ENCODE measurements around the gene SND1.

The SND1 gene

DNA sequence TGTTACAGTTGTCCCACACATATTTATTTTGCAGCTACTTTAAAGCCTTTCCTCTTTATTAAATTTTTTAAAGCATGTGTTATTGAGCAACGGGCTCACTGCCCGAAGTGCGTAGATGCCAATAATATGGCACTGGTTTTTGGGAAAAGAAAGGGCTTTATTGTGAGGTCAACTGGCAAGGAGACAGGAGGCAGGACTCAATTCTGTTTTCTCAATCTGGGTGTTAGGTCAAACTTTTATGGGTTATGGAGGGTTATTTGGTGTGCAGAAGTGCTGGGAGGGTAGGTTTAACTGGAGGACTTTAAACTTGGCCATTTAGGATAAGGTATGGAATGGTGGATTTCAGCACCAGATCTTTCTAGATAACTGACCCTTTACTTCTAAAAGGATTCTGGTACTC lies 195.6 kb downstream of the SND1 start:
- Histone ChIP-seq H3K27ac (ENCODE audit: low read depth, low read length) (no peak overlapping the region), H3K27me3 (ENCODE audit: control insufficient read depth in 5 of 5, insufficient read depth in 4 of 5, low read length in 5 of 5) (no peaks in the 10 kb centered on the region), H3K36me3 (ENCODE audit: control insufficient read depth in 5 of 5, insufficient read depth in 5 of 5, low read length in 5 of 5) (peaks cover 0 to 6% (median 0%) of the 10 kb centered on the region in 5 donors), H3K4me3 (ENCODE audit: low read depth in 1 of 5, low read length in 5 of 5) (no peak overlapping the region), H3K9me3 (ENCODE audit: control insufficient read depth in 5 of 5, low read length in 5 of 5) (no peaks in the 10 kb centered on the region), H3K9ac (ENCODE audit: low read length in 5 of 5) (no peak overlapping the region), H3K4me1 (ENCODE audit: control insufficient read depth in 5 of 5, insufficient read depth in 5 of 5, low read length in 5 of 5) (peaks cover 0 to 54% (median 27%) of the 10 kb centered on the region in 5 donors)

DNA sequence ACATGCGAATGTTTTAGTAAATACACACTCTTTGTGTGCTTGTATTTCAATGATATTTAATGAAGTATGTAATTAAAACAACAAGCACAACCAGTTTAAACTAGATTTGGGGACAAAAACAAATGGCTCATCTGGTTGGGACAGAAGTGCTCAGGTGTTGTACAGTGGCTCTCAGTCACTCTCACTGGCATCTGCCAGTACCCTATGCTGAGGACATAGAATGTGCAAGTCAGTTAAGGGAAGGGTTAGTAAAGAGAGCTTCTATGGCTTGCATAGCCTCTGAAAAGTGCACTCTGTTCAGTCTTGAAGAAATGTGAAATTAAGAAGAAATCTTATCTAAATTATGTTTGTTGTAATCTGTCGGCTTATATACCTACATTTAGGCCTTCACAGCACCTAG lies 196.2 kb downstream of the SND1 start:
- Histone ChIP-seq H3K4me3 (ENCODE audit: low read depth in 1 of 5, low read length in 5 of 5) (no peak overlapping the region), H3K36me3 (ENCODE audit: control insufficient read depth in 5 of 5, insufficient read depth in 5 of 5, low read length in 5 of 5) (peaks cover 0 to 4% (median 0%) of the 10 kb centered on the region in 5 donors), H3K4me1 (ENCODE audit: control insufficient read depth in 5 of 5, insufficient read depth in 5 of 5, low read length in 5 of 5) (peaks cover 0 to 54% (median 27%) of the 10 kb centered on the region in 5 donors), H3K9ac (ENCODE audit: low read length in 5 of 5) (peak overlapping the region in 2 of 5 donors; percentile 13 to 32), H3K27ac (ENCODE audit: low read depth, low read length) (no peak overlapping the region), H3K9me3 (ENCODE audit: control insufficient read depth in 5 of 5, low read length in 5 of 5) (no peaks in the 10 kb centered on the region), H3K27me3 (ENCODE audit: control insufficient read depth in 5 of 5, insufficient read depth in 4 of 5, low read length in 5 of 5) (no peaks in the 10 kb centered on the region)

GRCh38 chr7:127850195-127850594 lies 198.2 kb downstream of the SND1 start:
- Histone ChIP-seq H3K27ac (ENCODE audit: low read depth, low read length) (no peak overlapping the region), H3K36me3 (ENCODE audit: control insufficient read depth in 5 of 5, insufficient read depth in 5 of 5, low read length in 5 of 5) (peaks cover 0 to 4% (median 0%) of the 10 kb centered on the region in 5 donors), H3K9me3 (ENCODE audit: control insufficient read depth in 5 of 5, low read length in 5 of 5) (no peaks in the 10 kb centered on the region), H3K27me3 (ENCODE audit: control insufficient read depth in 5 of 5, insufficient read depth in 4 of 5, low read length in 5 of 5) (no peaks in the 10 kb centered on the region), H3K4me1 (ENCODE audit: control insufficient read depth in 5 of 5, insufficient read depth in 5 of 5, low read length in 5 of 5) (peaks cover 0 to 42% (median 16%) of the 10 kb centered on the region in 5 donors), H3K9ac (ENCODE audit: low read length in 5 of 5) (no peak overlapping the region), H3K4me3 (ENCODE audit: low read depth in 1 of 5, low read length in 5 of 5) (no peak overlapping the region)

DNA sequence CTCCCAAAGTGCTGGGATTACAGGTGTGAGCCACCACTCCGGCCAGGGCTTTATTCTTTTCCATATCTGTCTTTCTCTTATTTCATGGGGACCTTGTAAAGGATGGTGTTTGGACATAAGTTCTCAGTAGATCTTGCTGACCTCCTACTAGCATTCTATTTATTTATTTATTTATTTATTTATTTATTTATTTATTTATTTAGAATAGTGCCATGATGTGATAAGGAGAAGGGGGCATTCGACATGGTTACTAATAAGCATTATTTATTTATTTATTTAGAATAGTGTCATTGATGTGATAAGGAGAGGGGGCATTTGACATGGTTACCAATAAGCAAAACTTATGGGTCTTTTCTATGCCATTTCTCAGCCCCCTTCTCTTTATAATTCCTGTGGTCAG lies 202.4 kb downstream of the SND1 start:
- no peak overlapping the region for H3K4me3 ChIP-seq (ENCODE audit: low read depth in 1 of 5, low read length in 5 of 5)
- H3K9me3 ChIP-seq (ENCODE audit: control insufficient read depth in 5 of 5, low read length in 5 of 5): no peaks in the 10 kb centered on the region
- H3K4me1 ChIP-seq (ENCODE audit: control insufficient read depth in 5 of 5, insufficient read depth in 5 of 5, low read length in 5 of 5): peaks cover 0 to 24% (median 5%) of the 10 kb centered on the region in 5 donors
- no peaks in the 10 kb centered on the region for H3K27me3 ChIP-seq (ENCODE audit: control insufficient read depth in 5 of 5, insufficient read depth in 4 of 5, low read length in 5 of 5)
- no peak overlapping the region for H3K27ac ChIP-seq (ENCODE audit: low read depth, low read length)
- no peak overlapping the region for H3K9ac ChIP-seq (ENCODE audit: low read length in 5 of 5)
- peaks cover 0 to 4% (median 0%) of the 10 kb centered on the region in 5 donors for H3K36me3 ChIP-seq (ENCODE audit: control insufficient read depth in 5 of 5, insufficient read depth in 5 of 5, low read length in 5 of 5)

- Histone ChIP-seq H3K27me3 (ENCODE audit: control insufficient read depth in 5 of 5, insufficient read depth in 4 of 5, low read length in 5 of 5) (no peaks in the 10 kb centered on the region), H3K27ac (ENCODE audit: low read depth, low read length) (no peak overlapping the region), H3K9me3 (ENCODE audit: control insufficient read depth in 5 of 5, low read length in 5 of 5) (no peaks in the 10 kb centered on the region), H3K36me3 (ENCODE audit: control insufficient read depth in 5 of 5, insufficient read depth in 5 of 5, low read length in 5 of 5) (no peaks in the 10 kb centered on the region), H3K9ac (ENCODE audit: low read length in 5 of 5) (no peak overlapping the region), H3K4me1 (ENCODE audit: control insufficient read depth in 5 of 5, insufficient read depth in 5 of 5, low read length in 5 of 5) (peaks cover 0 to 10% (median 5%) of the 10 kb centered on the region in 5 donors), H3K4me3 (ENCODE audit: low read depth in 1 of 5, low read length in 5 of 5) (no peak overlapping the region)
These were observed 205.5 kb downstream of the SND1 start for GRCh38 chr7:127857464-127857841.

GRCh38 chr7:127858091-127858914 lies 206.3 kb downstream of the SND1 start:
- H3K27me3 ChIP-seq (ENCODE audit: control insufficient read depth in 5 of 5, insufficient read depth in 4 of 5, low read length in 5 of 5): no peaks in the 10 kb centered on the region
- no peak overlapping the region for H3K9ac ChIP-seq (ENCODE audit: low read length in 5 of 5)
- no peak overlapping the region for H3K4me3 ChIP-seq (ENCODE audit: low read depth in 1 of 5, low read length in 5 of 5)
- peaks cover 0 to 10% (median 5%) of the 10 kb centered on the region in 5 donors for H3K4me1 ChIP-seq (ENCODE audit: control insufficient read depth in 5 of 5, insufficient read depth in 5 of 5, low read length in 5 of 5)
- no peaks in the 10 kb centered on the region for H3K36me3 ChIP-seq (ENCODE audit: control insufficient read depth in 5 of 5, insufficient read depth in 5 of 5, low read length in 5 of 5)
- H3K9me3 ChIP-seq (ENCODE audit: control insufficient read depth in 5 of 5, low read length in 5 of 5): no peaks in the 10 kb centered on the region
- H3K27ac ChIP-seq (ENCODE audit: low read depth, low read length): no peak overlapping the region

GRCh38 chr7:127858915-127859189 lies 206.9 kb downstream of the SND1 start:
- Histone ChIP-seq H3K4me3 (ENCODE audit: low read depth in 1 of 5, low read length in 5 of 5) (no peak overlapping the region), H3K27me3 (ENCODE audit: control insufficient read depth in 5 of 5, insufficient read depth in 4 of 5, low read length in 5 of 5) (no peaks in the 10 kb centered on the region), H3K9ac (ENCODE audit: low read length in 5 of 5) (no peak overlapping the region), H3K4me1 (ENCODE audit: control insufficient read depth in 5 of 5, insufficient read depth in 5 of 5, low read length in 5 of 5) (peaks cover 0 to 10% (median 5%) of the 10 kb centered on the region in 5 donors), H3K36me3 (ENCODE audit: control insufficient read depth in 5 of 5, insufficient read depth in 5 of 5, low read length in 5 of 5) (no peaks in the 10 kb centered on the region), H3K27ac (ENCODE audit: low read depth, low read length) (no peak overlapping the region), H3K9me3 (ENCODE audit: control insufficient read depth in 5 of 5, low read length in 5 of 5) (no peaks in the 10 kb centered on the region)

DNA sequence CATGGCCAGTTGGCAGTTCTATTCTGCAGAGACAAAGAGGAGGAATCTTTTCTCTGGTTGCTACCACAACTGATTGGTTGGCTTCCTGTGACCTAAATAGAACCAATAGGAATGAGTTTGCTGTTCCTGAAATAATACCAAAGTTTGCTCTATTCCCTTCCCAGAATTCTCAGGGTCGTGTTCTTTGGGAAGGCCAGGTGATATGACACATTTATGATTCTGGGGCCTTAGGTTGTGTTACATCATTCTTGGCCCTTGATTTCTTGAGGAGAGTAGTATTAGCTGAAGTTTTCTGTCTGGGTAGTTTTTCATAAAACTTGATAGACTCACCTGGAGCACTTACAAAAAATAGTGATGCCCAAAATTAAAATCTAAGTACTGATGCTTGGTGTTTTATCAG lies 207.3 kb downstream of the SND1 start:
- H3K27ac ChIP-seq (ENCODE audit: low read depth, low read length): no peak overlapping the region
- no peak overlapping the region for H3K9ac ChIP-seq (ENCODE audit: low read length in 5 of 5)
- no peaks in the 10 kb centered on the region for H3K9me3 ChIP-seq (ENCODE audit: control insufficient read depth in 5 of 5, low read length in 5 of 5)
- H3K4me1 ChIP-seq (ENCODE audit: control insufficient read depth in 5 of 5, insufficient read depth in 5 of 5, low read length in 5 of 5): peaks cover 0 to 10% (median 5%) of the 10 kb centered on the region in 5 donors
- H3K36me3 ChIP-seq (ENCODE audit: control insufficient read depth in 5 of 5, insufficient read depth in 5 of 5, low read length in 5 of 5): no peaks in the 10 kb centered on the region
- H3K4me3 ChIP-seq (ENCODE audit: low read depth in 1 of 5, low read length in 5 of 5): no peak overlapping the region
- no peaks in the 10 kb centered on the region for H3K27me3 ChIP-seq (ENCODE audit: control insufficient read depth in 5 of 5, insufficient read depth in 4 of 5, low read length in 5 of 5)

DNA sequence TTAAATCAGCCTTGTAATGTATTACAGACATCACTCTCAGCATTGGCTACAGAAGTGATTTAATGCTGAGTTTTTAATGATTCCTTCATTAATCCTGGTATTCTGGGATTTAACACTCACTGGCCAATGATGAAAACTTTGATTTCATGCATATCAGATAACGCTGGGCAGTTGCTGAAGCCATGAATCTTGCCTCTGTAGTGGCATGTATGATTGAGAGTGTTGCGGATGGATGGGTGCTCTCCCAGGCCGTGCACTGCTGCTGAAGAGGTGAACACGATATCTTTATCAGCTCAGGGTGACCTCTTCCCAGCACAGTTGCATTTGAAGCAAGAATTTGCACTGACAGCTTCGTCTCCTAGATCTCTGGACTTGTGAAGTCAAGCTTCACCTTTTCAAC lies 210.5 kb downstream of the SND1 start:
- no peaks in the 10 kb centered on the region for H3K9me3 ChIP-seq (ENCODE audit: control insufficient read depth in 5 of 5, low read length in 5 of 5)
- no peak overlapping the region for H3K27ac ChIP-seq (ENCODE audit: low read depth, low read length)

DNA sequence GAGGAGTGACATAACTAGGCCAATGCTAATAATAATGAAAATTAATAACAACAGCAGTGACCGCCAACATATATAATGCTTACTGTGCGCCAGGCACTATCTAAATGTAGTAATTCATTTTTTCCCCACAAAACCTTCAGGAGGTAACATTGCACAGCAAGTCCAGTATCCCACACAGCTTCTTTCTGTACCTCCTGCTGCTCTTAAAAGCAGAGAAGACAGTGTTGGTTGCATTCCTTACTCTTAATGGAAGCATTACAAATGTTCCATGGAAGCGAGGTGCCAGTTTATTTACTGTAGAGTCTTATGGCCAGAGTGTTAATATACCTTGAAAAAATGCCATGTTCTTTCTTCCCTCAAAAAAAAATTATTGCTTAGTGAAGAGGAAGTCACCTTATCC lies 211.1 kb downstream of the SND1 start:
- Histone ChIP-seq H3K9ac (ENCODE audit: low read length in 5 of 5) (no peak overlapping the region), H3K27me3 (ENCODE audit: control insufficient read depth in 5 of 5, insufficient read depth in 4 of 5, low read length in 5 of 5) (no peaks in the 10 kb centered on the region)

More for the DNA sequence above, 210.5 kb downstream of the SND1 start:
- no peaks in the 10 kb centered on the region for H3K27me3 ChIP-seq (ENCODE audit: control insufficient read depth in 5 of 5, insufficient read depth in 4 of 5, low read length in 5 of 5)
- no peak overlapping the region for H3K4me3 ChIP-seq (ENCODE audit: low read depth in 1 of 5, low read length in 5 of 5)
- no peaks in the 10 kb centered on the region for H3K36me3 ChIP-seq (ENCODE audit: control insufficient read depth in 5 of 5, insufficient read depth in 5 of 5, low read length in 5 of 5)
- no peak overlapping the region for H3K9ac ChIP-seq (ENCODE audit: low read length in 5 of 5)
- H3K4me1 ChIP-seq (ENCODE audit: control insufficient read depth in 5 of 5, insufficient read depth in 5 of 5, low read length in 5 of 5): peaks cover 0 to 10% (median 5%) of the 10 kb centered on the region in 5 donors

More for the DNA sequence above, 211.1 kb downstream of the SND1 start:
- no peak overlapping the region for H3K27ac ChIP-seq (ENCODE audit: low read depth, low read length)
- H3K4me3 ChIP-seq (ENCODE audit: low read depth in 1 of 5, low read length in 5 of 5): no peak overlapping the region
- no peaks in the 10 kb centered on the region for H3K36me3 ChIP-seq (ENCODE audit: control insufficient read depth in 5 of 5, insufficient read depth in 5 of 5, low read length in 5 of 5)
- H3K4me1 ChIP-seq (ENCODE audit: control insufficient read depth in 5 of 5, insufficient read depth in 5 of 5, low read length in 5 of 5): peaks cover 0 to 9% (median 5%) of the 10 kb centered on the region in 5 donors
- no peaks in the 10 kb centered on the region for H3K9me3 ChIP-seq (ENCODE audit: control insufficient read depth in 5 of 5, low read length in 5 of 5)
